ENCODE measurements around the gene NRBF2. TPM values are rescaled to one million over a fixed set of nuclear protein-coding genes. Genes with fewer than 3 reads are reported as not detected.
"Not testable (repeated sequence)": the region's sequence is repeated elsewhere in the genome, so short reads cannot be mapped to it uniquely, and the experiment has no call there.

NRBF2 gene
- polyA plus RNA-seq, 2 of the 4 experiments (the other 2 are of a cell fraction): 16.6 to 27.6 TPM

GRCh38 chr10:63153868-63154545, 20.9 kb downstream of the NRBF2 start:
- FAIRE-seq; ATAC-seq; DNase-seq (ENCODE audit: low read depth in 1 of 2, low spot score in 1 of 2); H3K4me3 ChIP-seq; H3K27ac ChIP-seq; POLR2A ChIA-PET; H3K4me2 ChIP-seq; H3K4me1 ChIP-seq; H3K9me3 ChIP-seq; CTCF ChIA-PET: not testable (repeated sequence)
- 93% methylated on average over 9 of the region's 9 CpGs for WGBS (ENCODE audit: missing lambda C conversion rate)

DNA sequence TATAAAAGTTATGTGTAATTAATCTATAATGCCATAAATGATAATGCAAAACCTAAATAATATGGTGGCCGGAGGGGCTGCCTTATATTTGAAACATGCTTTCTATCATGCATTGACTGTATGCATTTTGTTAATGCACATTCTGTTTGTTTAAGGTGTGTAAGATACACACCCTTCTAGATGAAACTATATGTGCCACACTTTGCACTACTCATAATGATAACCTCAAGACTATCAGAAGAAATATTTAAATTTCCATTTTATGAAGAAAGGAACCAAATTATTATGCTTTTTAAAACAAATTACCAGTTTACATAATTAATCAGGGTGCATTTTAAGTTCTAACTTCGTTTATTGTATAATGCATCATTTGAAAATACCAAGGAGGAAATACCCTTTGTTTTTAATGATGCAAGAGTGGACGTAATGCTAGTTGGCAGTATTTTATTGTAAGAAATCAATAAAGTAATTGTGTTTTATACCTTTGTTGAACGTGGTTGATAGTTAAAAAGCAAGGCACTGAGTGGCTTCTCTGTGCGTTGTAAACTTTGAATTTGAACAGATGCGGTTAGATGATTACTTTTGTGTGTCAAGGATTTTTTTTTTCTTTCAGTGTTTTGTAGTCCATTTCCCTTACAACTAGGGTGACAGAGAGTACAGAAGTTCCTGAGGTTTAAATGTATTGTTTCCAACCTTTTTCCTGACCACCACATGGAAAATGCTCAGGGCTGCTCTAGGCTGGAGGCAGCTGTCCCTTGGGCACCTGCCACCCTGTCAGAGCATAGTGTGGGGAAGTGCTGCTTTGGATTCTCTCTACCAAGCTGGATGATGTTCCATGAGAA, 21.6 kb downstream of the NRBF2 start:
- POLR2A ChIA-PET: no interaction called here
- TF ChIP-seq PHF8 (IDR thresholded peaks at IDR 0.05; ENCODE audit: borderline replicate concordance, low read depth): no peak
- no peak for TF ChIP-seq GATA3 (IDR thresholded peaks at IDR 0.05; ENCODE audit: borderline replicate concordance)
- TF ChIP-seq, protein P1, sequence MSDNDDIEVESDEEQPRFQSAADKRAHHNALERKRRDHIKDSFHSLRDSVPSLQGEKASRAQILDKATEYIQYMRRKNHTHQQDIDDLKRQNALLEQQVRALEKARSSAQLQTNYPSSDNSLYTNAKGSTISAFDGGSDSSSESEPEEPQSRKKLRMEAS (IDR thresholded peaks at IDR 0.05): no peak
- TF ChIP-seq RARB (CRISPR knock-in tag; IDR thresholded peaks at IDR 0.05): no peak
- TF ChIP-seq, protein P2, sequence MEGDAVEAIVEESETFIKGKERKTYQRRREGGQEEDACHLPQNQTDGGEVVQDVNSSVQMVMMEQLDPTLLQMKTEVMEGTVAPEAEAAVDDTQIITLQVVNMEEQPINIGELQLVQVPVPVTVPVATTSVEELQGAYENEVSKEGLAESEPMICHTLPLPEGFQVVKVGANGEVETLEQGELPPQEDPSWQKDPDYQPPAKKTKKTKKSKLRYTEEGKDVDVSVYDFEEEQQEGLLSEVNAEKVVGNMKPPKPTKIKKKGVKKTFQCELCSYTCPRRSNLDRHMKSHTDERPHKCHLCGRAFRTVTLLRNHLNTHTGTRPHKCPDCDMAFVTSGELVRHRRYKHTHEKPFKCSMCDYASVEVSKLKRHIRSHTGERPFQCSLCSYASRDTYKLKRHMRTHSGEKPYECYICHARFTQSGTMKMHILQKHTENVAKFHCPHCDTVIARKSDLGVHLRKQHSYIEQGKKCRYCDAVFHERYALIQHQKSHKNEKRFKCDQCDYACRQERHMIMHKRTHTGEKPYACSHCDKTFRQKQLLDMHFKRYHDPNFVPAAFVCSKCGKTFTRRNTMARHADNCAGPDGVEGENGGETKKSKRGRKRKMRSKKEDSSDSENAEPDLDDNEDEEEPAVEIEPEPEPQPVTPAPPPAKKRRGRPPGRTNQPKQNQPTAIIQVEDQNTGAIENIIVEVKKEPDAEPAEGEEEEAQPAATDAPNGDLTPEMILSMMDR (IDR thresholded peaks at IDR 0.05): no peak
- TF ChIP-seq JUN (IDR thresholded peaks at IDR 0.05): no peak
- TF ChIP-seq TFCP2L1 (CRISPR knock-in tag; IDR thresholded peaks at IDR 0.05): no peak
- no peak for TF ChIP-seq HOXA7 (CRISPR knock-in tag; IDR thresholded peaks at IDR 0.05)
- no peak for TF ChIP-seq CHD2 (IDR thresholded peaks at IDR 0.05; ENCODE audit: low read length, partially characterized antibody)
- TF ChIP-seq, protein P3, sequence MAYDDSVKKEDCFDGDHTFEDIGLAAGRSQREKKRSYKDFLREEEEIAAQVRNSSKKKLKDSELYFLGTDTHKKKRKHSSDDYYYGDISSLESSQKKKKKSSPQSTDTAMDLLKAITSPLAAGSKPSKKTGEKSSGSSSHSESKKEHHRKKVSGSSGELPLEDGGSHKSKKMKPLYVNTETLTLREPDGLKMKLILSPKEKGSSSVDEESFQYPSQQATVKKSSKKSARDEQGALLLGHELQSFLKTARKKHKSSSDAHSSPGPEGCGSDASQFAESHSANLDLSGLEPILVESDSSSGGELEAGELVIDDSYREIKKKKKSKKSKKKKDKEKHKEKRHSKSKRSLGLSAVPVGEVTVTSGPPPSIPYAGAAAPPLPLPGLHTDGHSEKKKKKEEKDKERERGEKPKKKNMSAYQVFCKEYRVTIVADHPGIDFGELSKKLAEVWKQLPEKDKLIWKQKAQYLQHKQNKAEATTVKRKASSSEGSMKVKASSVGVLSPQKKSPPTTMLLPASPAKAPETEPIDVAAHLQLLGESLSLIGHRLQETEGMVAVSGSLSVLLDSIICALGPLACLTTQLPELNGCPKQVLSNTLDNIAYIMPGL (CRISPR knock-in tag; IDR thresholded peaks at IDR 0.05; ENCODE audit: borderline replicate concordance): no peak
- TF ChIP-seq FOSB (CRISPR knock-in tag; IDR thresholded peaks at IDR 0.05): no peak
- TF ChIP-seq EP300 (IDR thresholded peaks at IDR 0.05): no peak
- TF ChIP-seq CHD4 (IDR thresholded peaks at IDR 0.05; ENCODE audit: borderline replicate concordance): no peak
- no peak for TF ChIP-seq FOXS1 (CRISPR knock-in tag; IDR thresholded peaks at IDR 0.05)
- no peak for TF ChIP-seq ATOH8 (CRISPR knock-in tag; IDR thresholded peaks at IDR 0.05; ENCODE audit: low read depth)
- no peak for TF ChIP-seq EHF (CRISPR knock-in tag; IDR thresholded peaks at IDR 0.05)
- no peak for TF ChIP-seq CEBPB (IDR thresholded peaks at IDR 0.05)
- no peak for TF ChIP-seq ESRRA (IDR thresholded peaks at IDR 0.05; ENCODE audit: borderline replicate concordance, low read length)
- no peak for TF ChIP-seq JUNB (IDR thresholded peaks at IDR 0.05)
- Histone ChIP-seq H3K4me2 (no peak overlapping the region), H3K27ac (no peak overlapping the region), H3K4me3 (no peak overlapping the region), H3K4me1 (no peaks in the 10 kb centered on the region), H3K9me3 (no peaks in the 10 kb centered on the region)
- FAIRE-seq (no peak), ATAC-seq (no peak), DNase-seq (ENCODE audit: low read depth in 1 of 2, low spot score in 1 of 2) (no peak)
- CTCF ChIA-PET: interaction anchor here (0.5 to 6.9 kb wide), 3 partner anchors 13 to 737 kb away, joined by 3 to 57 read pairs (median 42); no protein-coding TSS in a partner anchor
- WGBS (ENCODE audit: missing lambda C conversion rate): 88% methylated on average over 6 of the region's 6 CpGs
